NCI-H1092 (cell line): ENCODE measurements around the gene C1orf21.

Experiments
- DNase-seq: peaks from one replicate; lab custom pipeline; 2025; lab: John Stamatoyannopoulos, UW

C1orf21 gene

GRCh38 chr1:184447651-184448185, 60.9 kb downstream of the C1orf21 start:
- no peak for DNase-seq

- DNase-seq, result no peak
Observed at GRCh38 chr1:184449916-184450315, 63.1 kb downstream of the C1orf21 start.

- DNase-seq, result no peak
Observed at GRCh38 chr1:184455786-184456185, 69.0 kb downstream of the C1orf21 start.

GRCh38 chr1:184456189-184456588, 69.4 kb downstream of the C1orf21 start:
- no peak for DNase-seq

- DNase-seq, result no peak
Observed at GRCh38 chr1:184457500-184457899, 70.7 kb downstream of the C1orf21 start.

- DNase-seq, result no peak
Observed at GRCh38 chr1:184461321-184461720, 74.5 kb downstream of the C1orf21 start.

- no peak for DNase-seq
Observed at GRCh38 chr1:184462155-184462554, 75.3 kb downstream of the C1orf21 start.

GRCh38 chr1:184462990-184463389, 76.2 kb downstream of the C1orf21 start:
- DNase-seq, result no peak

GRCh38 chr1:184463680-184464079, 76.9 kb downstream of the C1orf21 start:
- no peak for DNase-seq

GRCh38 chr1:184464757-184465156, 77.9 kb downstream of the C1orf21 start:
- DNase-seq, result no peak

GRCh38 chr1:184465489-184466146, 78.8 kb downstream of the C1orf21 start:
- DNase-seq, result no peak

- no peak for DNase-seq
Observed at GRCh38 chr1:184467295-184467694, 80.5 kb downstream of the C1orf21 start.

GRCh38 chr1:184469396-184469795, 82.6 kb downstream of the C1orf21 start:
- no peak for DNase-seq

- DNase-seq, result no peak
Observed at GRCh38 chr1:184471686-184472085, 84.9 kb downstream of the C1orf21 start.

GRCh38 chr1:184472136-184472535, 85.3 kb downstream of the C1orf21 start:
- no peak for DNase-seq

GRCh38 chr1:184473176-184473966, 86.5 kb downstream of the C1orf21 start:
- no peak for DNase-seq

- DNase-seq, result no peak
Observed at GRCh38 chr1:184476187-184476586, 89.4 kb downstream of the C1orf21 start.

- DNase-seq, result no peak
Observed at GRCh38 chr1:184479435-184480167, 92.8 kb downstream of the C1orf21 start.

GRCh38 chr1:184480736-184481135, 93.9 kb downstream of the C1orf21 start:
- no peak for DNase-seq

GRCh38 chr1:184482136-184482535, 95.3 kb downstream of the C1orf21 start:
- DNase-seq, result no peak

GRCh38 chr1:184483101-184483683, 96.4 kb downstream of the C1orf21 start:
- DNase-seq, result no peak
